Activated B cell treated with CpG ODN at 0.5 μM for 24 hours (primary cell): ENCODE data around the gene KIAA1671. TPM values are rescaled to one million over a fixed set of nuclear protein-coding genes. Genes with fewer than 3 reads are reported as not detected.

Experiments used
- ATAC-seq: fragments of 200-7000 bp; cut with Tn5 transposase; one replicate; pipeline ENCODE4 v1.10.0; 2021; ENCODE audit warnings: low read depth, mild to moderate bottlenecking, moderate library complexity
- CTCF ChIA-PET: fragments of 350-600 bp; sonication (Branson Sonifier 250); formaldehyde crosslinking; loops from one replicate; lab custom pipeline; 2021; ENCODE audit warnings: antibody characterized with exemption; lab: Charles Lee
- POLR2A ChIA-PET: fragments of 350-600 bp; sonication (Branson Sonifier 250); formaldehyde crosslinking; loops from one replicate; lab custom pipeline; 2021; ENCODE audit warnings: antibody characterized with exemption; lab: Charles Lee
- DNase-seq: peaks from one replicate; pipeline ENCODE4 v3.0.0; 2022
- H3K27ac Mint-ChIP-seq: one replicate; pipeline ENCODE4 v1.8.0; 2020; ENCODE audit warnings: mixed read lengths
- H3K27me3 Mint-ChIP-seq: one replicate; pipeline ENCODE4 v1.8.0; 2021; ENCODE audit warnings: mixed read lengths
- H3K36me3 Mint-ChIP-seq: one replicate; pipeline ENCODE4 v1.8.0; 2021; ENCODE audit warnings: low read depth, mixed read lengths
- H3K4me1 Mint-ChIP-seq: one replicate; pipeline ENCODE4 v1.8.0; 2021; ENCODE audit warnings: mixed read lengths
- H3K4me3 Mint-ChIP-seq: one replicate; pipeline ENCODE4 v1.8.0; 2020; ENCODE audit warnings: mild to moderate bottlenecking, mixed read lengths
- H3K9me3 Mint-ChIP-seq: one replicate; pipeline ENCODE4 v1.8.0; 2020; ENCODE audit warnings: mixed read lengths
- CTCF ChIP-seq: fragments of 200-600 bp; IDR thresholded peaks from one replicate; pipeline ENCODE4 v1.8.0; 2022; ENCODE audit warnings: antibody characterized with exemption, mild to moderate bottlenecking
- intact Hi-C: fragments of 100-400 bp; cut with micrococcal nuclease; formaldehyde crosslinking; loops from one replicate; pipeline ENCODE4 v1.15.1; 2024
- total RNA-seq: library from RNA; stranded (reverse); gene quantifications from 2 replicates; pipeline ENCODE4 v1.2.3, GENCODE V29; 2022

Gene KIAA1671
- total RNA-seq, 1 donor from 2014 or later = 0.04 TPM

DNA sequence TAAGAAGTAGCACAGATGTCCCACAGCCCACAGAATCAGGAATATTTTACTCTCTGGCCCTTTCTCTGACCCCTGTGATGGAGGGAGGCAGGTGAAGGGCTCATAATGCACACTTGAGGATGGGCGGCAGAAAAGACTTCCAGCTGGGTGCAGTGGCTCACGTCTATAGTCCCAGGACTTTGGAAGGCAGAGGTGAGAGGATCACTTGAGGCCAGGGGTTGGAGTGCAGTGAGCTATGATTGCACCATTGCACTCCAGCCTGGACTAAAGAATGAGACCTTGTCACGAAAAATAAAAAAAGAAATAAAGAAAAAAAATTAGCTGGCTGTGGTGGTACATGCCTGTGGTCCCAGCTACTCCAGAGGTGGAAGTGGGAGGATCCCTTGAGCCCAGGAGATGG, 233.6 kb downstream of the KIAA1671 start:
- no peak overlapping the region for H3K27ac Mint-ChIP-seq
- intact Hi-C loops = no loop called here
- H3K36me3 Mint-ChIP-seq = no peaks in the 10 kb centered on the region
- TF ChIP-seq CTCF = no peak
- H3K9me3 Mint-ChIP-seq = no peaks in the 10 kb centered on the region
- H3K4me3 Mint-ChIP-seq = no peak overlapping the region
- H3K27me3 Mint-ChIP-seq = peaks cover 14% of the 10 kb centered on the region
- POLR2A ChIA-PET = no interaction called here
- no peak for ATAC-seq
- no peaks in the 10 kb centered on the region for H3K4me1 Mint-ChIP-seq
- CTCF ChIA-PET = no interaction called here
- DNase-seq = no peak

DNA sequence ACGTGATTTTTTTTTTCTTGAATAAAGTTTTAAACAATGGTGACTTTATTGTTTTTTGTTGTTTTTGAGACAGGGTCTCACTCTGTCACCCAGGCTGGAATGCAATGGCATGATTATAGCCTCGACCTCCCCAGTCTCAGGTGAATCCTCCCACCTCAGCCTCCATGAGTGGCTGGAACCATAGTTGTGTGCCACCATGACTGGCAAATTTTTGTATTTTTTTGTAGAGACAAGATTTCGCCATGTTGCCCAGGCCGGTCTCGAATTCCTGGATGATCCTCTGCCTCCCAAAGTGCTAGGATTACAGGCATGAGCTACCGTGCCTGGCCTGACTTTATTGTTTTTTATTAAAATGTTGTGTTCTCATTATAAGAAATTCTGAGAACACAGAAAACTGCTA, 235.0 kb downstream of the KIAA1671 start:
- no peak for ATAC-seq
- no peaks in the 10 kb centered on the region for H3K4me1 Mint-ChIP-seq
- H3K27ac Mint-ChIP-seq = no peak overlapping the region
- peaks cover 12% of the 10 kb centered on the region for H3K27me3 Mint-ChIP-seq
- H3K36me3 Mint-ChIP-seq = no peaks in the 10 kb centered on the region
- ChIA-PET CTCF (no interaction called here), POLR2A (no interaction called here)
- TF ChIP-seq CTCF = no peak
- DNase-seq = no peak
- no peaks in the 10 kb centered on the region for H3K9me3 Mint-ChIP-seq
- no peak overlapping the region for H3K4me3 Mint-ChIP-seq
- intact Hi-C loops = no loop called here

DNA sequence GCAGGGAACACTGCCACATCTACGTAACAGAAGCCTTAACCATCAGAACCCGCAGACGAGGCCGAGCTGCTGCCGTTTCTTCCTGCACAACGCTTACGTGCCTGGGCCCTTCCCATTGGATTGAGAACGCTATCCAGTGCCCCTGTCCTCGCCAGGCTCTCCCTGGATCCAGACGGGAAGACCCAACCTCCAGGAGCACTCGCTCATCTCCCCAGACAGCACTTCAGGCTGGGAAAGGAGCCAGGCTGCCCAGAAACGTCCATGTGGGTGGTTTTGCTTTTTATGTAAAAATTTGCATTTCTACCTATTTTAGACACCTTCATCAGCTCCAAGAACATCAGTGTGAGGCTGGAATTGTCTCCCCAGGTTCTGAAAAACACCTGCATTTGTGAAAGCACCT, 239.9 kb downstream of the KIAA1671 start:
- no peak overlapping the region for H3K4me3 Mint-ChIP-seq
- intact Hi-C loops = no loop called here
- H3K36me3 Mint-ChIP-seq = no peaks in the 10 kb centered on the region
- no peak overlapping the region for H3K27ac Mint-ChIP-seq
- DNase-seq (no peak), ATAC-seq (no peak)
- no peaks in the 10 kb centered on the region for H3K9me3 Mint-ChIP-seq
- ChIA-PET POLR2A (no interaction called here), CTCF (no interaction called here)
- H3K4me1 Mint-ChIP-seq = no peaks in the 10 kb centered on the region
- no peak for TF ChIP-seq CTCF
- H3K27me3 Mint-ChIP-seq = peaks cover 2% of the 10 kb centered on the region

DNA sequence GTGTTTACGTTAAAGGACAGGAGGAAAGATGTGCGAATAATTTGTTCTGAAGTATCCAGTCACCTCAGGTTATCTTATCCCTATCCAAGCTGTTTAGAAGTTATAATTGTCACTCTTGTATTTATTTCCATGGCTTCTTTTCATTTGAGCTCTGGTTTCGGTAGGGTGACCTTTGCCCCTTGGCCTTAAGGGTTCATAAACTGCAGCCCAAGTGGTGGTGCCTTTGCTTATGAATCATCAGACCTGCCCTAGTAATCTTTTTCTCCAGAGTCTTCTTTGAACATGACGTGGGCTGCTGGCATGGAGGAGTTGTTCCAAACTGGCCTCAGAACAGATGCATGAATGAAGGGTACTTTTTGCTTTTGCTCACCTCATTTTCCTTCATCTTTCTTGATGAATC, 240.6 kb downstream of the KIAA1671 start:
- no peaks in the 10 kb centered on the region for H3K9me3 Mint-ChIP-seq
- no peak overlapping the region for H3K4me3 Mint-ChIP-seq
- DNase-seq = no peak
- H3K36me3 Mint-ChIP-seq = no peaks in the 10 kb centered on the region
- POLR2A ChIA-PET = no interaction called here
- CTCF ChIA-PET = no interaction called here
- intact Hi-C loops = no loop called here
- no peak for TF ChIP-seq CTCF
- peaks cover 2% of the 10 kb centered on the region for H3K27me3 Mint-ChIP-seq
- no peak for ATAC-seq
- H3K4me1 Mint-ChIP-seq = no peaks in the 10 kb centered on the region
- no peak overlapping the region for H3K27ac Mint-ChIP-seq

- DNase-seq (no peak), ATAC-seq (no peak)
- H3K36me3 Mint-ChIP-seq = no peaks in the 10 kb centered on the region
- ChIA-PET CTCF (no interaction called here), POLR2A (no interaction called here)
- intact Hi-C loops = no loop called here
- H3K4me3 Mint-ChIP-seq = no peak overlapping the region
- TF ChIP-seq CTCF = no peak
- no peaks in the 10 kb centered on the region for H3K9me3 Mint-ChIP-seq
- no peak overlapping the region for H3K27ac Mint-ChIP-seq
- no peaks in the 10 kb centered on the region for H3K4me1 Mint-ChIP-seq
- peaks cover 2% of the 10 kb centered on the region for H3K27me3 Mint-ChIP-seq
Measured at GRCh38 chr22:25193548-25193947, 241.0 kb downstream of the KIAA1671 start.
